NCI-H2081 treated with DMSO at 0.1 percent for 48 hours (cell line): ENCODE results near the gene ABHD14A.

Experiments used
- DNase-seq: peaks from one replicate; lab custom pipeline; 2025; lab: John Stamatoyannopoulos, UW

ABHD14A gene

DNA sequence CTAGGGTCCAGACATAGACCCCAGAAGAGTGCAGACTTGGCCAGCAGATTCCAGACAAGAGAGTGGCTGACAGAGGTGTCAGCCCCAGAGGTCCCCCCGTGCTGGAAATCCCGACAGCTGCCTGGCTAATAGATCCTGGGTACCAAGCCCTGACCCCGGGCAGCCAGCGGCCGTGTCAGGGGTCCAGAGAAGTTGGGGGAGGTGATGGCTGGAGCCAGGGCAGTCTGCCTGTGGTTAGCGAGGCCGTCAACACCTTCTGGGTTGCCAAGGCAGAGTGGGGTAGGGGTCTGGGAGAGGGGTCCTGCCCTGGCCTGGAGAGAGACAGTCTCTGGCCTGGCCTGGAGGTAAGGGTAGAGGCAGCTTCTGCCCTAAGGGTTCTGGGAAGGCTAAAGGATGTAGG is 45.9 kb downstream of the ABHD14A start:
- no peak for DNase-seq

GRCh38 chr3:52021489-52022268 is 46.8 kb downstream of the ABHD14A start:
- DNase-seq, result no peak

DNA sequence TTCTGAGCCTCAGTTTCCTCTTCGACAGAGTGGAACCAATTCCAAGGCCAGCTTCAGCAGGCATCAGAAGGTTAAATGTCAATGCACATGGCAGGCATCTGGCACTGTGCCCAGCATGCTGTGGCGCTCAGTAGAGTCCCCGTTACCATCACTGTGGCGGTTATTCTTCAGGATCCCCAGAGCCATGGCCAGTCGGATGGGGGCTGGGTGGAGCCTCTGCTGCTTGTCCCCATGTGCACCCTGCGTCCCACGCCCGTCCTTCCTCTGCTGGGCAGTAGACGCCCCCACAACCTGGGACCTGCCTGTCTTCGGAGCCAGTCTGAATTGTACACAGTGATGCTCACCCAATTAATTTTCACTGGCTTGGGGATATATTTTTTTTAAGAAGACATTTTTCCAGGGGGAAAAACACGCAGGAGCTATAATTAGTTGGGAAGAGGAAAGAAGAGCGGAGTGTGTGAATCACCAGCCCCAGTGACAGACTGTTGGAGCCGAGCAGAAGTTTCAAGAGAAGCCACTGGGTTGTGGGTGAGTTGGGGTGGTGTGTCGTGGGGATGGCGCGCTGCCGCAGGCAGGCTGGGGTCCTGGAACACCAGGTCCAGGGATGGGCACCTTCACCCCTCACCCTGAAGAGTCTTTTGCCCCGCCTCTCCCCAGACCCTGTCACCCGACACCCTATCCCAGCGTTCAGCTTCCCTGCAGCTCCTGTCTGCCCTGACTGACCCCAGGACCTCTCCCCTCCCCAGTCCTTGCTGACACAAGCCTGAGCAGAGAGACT is 47.6 kb downstream of the ABHD14A start:
- DNase-seq, result no peak

DNA sequence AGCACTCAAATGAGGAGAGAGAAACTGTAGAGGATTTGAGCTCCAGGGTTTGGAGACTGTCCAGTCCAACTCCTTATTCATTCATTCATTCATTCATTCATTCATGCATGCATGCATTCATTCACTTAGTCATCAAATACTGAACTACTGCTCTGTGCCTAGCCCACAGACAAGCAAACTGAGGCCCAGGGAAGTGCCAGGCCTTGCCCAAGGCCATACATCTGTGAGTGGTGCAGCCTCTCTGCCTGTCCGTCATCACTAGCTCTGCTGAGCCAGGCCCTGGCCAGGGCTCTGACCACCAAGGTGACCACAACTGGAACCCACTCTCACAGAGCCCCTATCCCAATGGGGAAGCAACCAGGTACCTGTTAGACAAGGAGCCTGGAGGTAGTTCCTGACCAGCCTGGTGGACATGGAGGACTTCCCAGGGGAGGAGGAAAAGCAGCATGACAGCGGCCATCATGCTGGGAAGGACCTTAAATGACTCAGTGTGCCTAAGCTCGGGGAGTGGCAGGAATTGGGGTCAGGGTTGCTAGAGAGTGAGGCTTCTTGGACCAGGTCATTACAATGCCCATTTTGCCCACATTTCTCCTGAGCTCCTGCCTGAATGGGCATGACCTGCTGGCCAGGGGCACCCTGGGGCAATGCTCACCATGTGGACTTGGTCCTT is 48.4 kb downstream of the ABHD14A start:
- DNase-seq, result no peak

DNA sequence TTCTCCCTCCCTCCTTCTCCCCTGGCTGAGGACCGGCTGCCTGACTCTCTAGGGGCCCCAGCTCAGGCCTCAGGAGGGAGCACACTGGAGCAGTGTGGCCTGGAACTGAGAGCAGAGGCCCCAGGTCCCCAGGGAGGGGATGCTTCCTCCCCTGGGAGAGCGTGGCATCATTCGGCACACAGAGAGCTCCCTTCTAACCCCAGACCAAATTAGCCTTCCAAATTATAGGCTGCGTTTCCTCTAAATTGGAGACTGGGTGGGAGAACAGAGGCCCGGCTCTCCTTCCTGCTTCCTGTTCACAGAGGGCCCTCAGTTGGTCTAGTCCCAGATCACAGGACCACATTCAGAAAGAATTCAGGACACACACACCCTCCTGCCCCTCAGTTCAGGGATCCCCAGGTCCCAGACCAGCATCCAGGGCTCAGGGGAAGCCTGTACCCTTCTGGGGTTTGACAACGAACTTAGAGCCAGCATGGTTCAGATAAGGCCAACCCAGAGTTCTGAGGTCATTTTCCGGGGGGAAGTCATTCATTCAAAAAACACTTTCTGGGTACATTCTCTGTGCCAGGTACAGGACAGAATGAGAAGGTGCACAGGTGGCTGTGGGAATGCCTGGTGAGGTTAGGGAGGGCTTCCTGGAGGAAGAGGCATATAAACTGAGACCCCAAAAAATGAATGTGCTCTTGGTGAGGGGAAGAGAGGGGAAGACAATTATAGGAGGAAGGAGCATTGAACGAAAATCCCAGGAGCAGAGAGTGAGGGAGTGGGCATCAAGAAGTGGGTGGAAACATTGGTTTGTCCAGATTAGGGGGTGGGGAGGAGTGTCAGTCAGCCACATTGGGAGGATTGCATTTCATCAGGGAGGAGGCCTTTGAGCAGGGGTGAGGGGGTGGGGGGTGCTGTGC is 49.2 kb downstream of the ABHD14A start:
- DNase-seq, result no peak

DNA sequence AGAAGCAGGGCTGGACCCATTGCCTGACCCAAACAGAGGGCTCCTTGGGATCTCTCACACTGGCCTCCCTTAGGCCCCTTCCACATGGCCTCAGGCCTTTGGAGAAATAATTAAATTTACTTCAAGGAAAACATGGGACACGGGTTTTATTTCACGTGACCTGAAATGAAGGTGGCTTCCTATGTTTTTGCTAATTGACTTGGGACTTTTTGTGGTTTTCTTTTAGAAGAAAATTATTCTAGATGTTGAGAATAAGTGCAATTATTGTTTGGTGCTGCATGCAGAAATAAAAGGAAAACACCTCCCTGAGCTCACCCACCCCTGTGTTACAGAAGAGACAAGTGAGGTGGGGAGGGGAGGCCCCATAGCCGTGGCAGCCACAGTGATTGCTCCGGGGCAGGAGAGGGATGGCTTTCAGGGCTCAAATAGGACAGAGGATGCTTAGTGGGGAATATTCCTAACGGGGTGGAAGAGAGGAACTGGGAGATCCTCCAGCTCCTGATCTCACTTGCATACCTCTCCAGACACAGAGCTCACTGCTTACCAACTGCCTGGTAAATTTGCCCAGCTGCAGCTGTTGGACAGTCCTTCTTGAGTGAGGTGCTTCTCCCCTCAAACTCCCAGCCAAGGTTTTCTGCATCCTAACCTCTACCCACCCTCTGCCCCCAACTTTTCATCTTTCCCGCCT is 50.0 kb downstream of the ABHD14A start:
- no peak for DNase-seq

DNA sequence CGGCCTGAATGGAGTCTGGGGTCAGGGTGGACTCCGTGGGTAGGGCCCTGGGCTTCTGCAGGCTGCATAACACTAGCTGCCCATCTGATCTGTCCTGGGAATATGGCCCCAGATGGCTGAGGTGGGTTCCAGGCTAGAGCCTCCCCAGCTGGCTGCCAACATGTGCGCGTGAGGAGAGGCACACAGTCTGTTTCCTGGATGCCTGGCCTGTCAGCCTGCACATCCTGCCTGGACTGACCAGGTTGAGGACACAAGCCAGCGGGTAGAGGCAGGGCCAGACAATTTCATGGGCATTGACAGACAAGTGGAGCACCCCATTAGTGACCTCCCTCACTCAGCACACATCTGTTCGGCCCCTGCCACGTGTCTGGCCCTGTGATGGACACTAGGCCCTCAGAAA is 50.6 kb downstream of the ABHD14A start:
- DNase-seq, result no peak

GRCh38 chr3:52026041-52026440 is 51.2 kb downstream of the ABHD14A start:
- no peak for DNase-seq

GRCh38 chr3:52028572-52028971 is 53.7 kb downstream of the ABHD14A start:
- no peak for DNase-seq

- no peak for DNase-seq
Observed at GRCh38 chr3:52029053-52029452, 54.2 kb downstream of the ABHD14A start.

- DNase-seq, result no peak
Observed at GRCh38 chr3:52029535-52029934, 54.7 kb downstream of the ABHD14A start.
